ENCODE measurements around the gene PDHX. TPM values are rescaled to one million over a fixed set of nuclear protein-coding genes. Genes with fewer than 3 reads are reported as not detected.
"Not testable (repeated sequence)": the region's sequence is repeated elsewhere in the genome, so short reads cannot be mapped to it uniquely, and the experiment has no call there.

Gene PDHX
- total and polyA plus RNA-seq, 5 donors, result 59.5 to 89.2 (median 70.1) TPM

DNA sequence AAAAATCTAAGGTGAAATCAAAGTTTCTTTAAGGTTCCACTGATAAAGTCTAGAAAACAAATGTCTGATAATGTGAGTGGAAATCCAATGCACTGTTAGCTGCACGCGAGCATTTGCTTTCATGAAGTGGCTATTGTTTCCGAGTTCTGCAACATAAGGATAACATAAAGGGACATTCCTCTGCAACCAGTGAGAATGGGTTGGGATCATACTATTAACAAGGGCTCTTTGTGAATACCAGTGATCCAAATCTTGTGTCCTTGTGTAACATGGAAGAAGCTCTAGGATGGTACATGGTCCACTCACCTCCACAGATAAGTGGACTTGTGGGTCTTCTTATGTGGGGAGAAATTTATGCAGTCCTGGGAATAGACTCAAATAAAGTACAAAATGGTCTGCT, 24.8 kb upstream of the PDHX start:
- intact Hi-C loops (cut with DNase I), result loop anchor here in 3 of 4 donors (5.0 kb wide), 1 partner anchor 304 kb away; no protein-coding TSS in a partner anchor
- WGBS, result 73% methylated on average over 3 of the region's 3 CpGs
- Histone ChIP-seq H3K4me1 (ENCODE audit: control insufficient read depth, insufficient read depth, low read length) (no peaks in the 10 kb centered on the region), H3K9me3 (ENCODE audit: control insufficient read depth, low read length) (no peaks in the 10 kb centered on the region), H3K27me3 (ENCODE audit: control insufficient read depth, insufficient read depth) (no peaks in the 10 kb centered on the region), H3K27ac (ENCODE audit: low read length) (no peak overlapping the region), H3K4me3 (ENCODE audit: low read length) (no peak overlapping the region)
- ATAC-seq (no peak), DNase-seq (no peak)

DNA sequence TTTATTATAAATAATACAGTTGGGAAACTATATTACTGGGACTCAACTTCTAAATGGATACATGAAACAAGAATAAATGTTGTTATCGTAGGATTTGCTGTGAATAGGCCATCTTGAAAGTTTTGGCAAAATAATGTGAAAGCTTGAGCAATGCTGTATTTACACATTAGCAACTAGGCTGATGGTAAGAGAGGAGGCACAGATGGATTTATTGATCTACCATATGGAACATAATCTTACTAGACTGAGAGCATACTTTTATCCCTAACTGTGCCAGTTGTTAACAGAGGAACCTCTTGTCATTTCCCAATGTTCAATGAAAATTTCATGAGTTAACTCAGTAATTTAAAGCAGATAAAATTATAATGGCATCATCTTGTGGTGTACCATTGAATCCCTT, 23.0 kb upstream of the PDHX start:
- Histone ChIP-seq H3K9me3 (ENCODE audit: control insufficient read depth, low read length) (no peaks in the 10 kb centered on the region), H3K27me3 (ENCODE audit: control insufficient read depth, insufficient read depth) (no peaks in the 10 kb centered on the region), H3K4me3 (ENCODE audit: low read length) (no peak overlapping the region), H3K27ac (ENCODE audit: low read length) (no peak overlapping the region), H3K4me1 (ENCODE audit: control insufficient read depth, insufficient read depth, low read length) (no peaks in the 10 kb centered on the region)
- intact Hi-C loops (cut with DNase I), result loop anchor here in 3 of 4 donors (5.0 kb wide), 1 partner anchor 306 kb away; no protein-coding TSS in a partner anchor
- DNase-seq (no peak), ATAC-seq (no peak)
- WGBS, result 96% methylated on average over 1 of the region's 1 CpG

GRCh38 chr11:34896191-34896590, 20.2 kb upstream of the PDHX start:
- DNase-seq; H3K4me3 ChIP-seq (ENCODE audit: low read length); H3K9me3 ChIP-seq (ENCODE audit: control insufficient read depth, low read length); H3K27me3 ChIP-seq (ENCODE audit: control insufficient read depth, insufficient read depth); H3K27ac ChIP-seq (ENCODE audit: low read length); intact Hi-C loops (cut with DNase I); H3K4me1 ChIP-seq (ENCODE audit: control insufficient read depth, insufficient read depth, low read length); ATAC-seq: not testable (repeated sequence)
- WGBS, result 93% methylated on average over 3 of the region's 3 CpGs

- no peak overlapping the region for H3K4me3 ChIP-seq (ENCODE audit: low read length)
- WGBS, result 91% methylated on average over 3 of the region's 3 CpGs
- intact Hi-C loops (cut with DNase I), result no loop called here
- no peaks in the 10 kb centered on the region for H3K27me3 ChIP-seq (ENCODE audit: control insufficient read depth, insufficient read depth)
- no peaks in the 10 kb centered on the region for H3K4me1 ChIP-seq (ENCODE audit: control insufficient read depth, insufficient read depth, low read length)
- H3K9me3 ChIP-seq (ENCODE audit: control insufficient read depth, low read length), result peaks cover 2% of the 10 kb centered on the region
- DNase-seq (no peak), ATAC-seq (no peak)
- H3K27ac ChIP-seq (ENCODE audit: low read length), result no peak overlapping the region
These were observed 19.1 kb upstream of the PDHX start for GRCh38 chr11:34897171-34897870.

- intact Hi-C loops (cut with DNase I), result no loop called here
- WGBS, result 94% methylated on average over 10 of the region's 10 CpGs
- no peaks in the 10 kb centered on the region for H3K27me3 ChIP-seq (ENCODE audit: control insufficient read depth, insufficient read depth)
- H3K27ac ChIP-seq (ENCODE audit: low read length), result no peak overlapping the region
- H3K9me3 ChIP-seq (ENCODE audit: control insufficient read depth, low read length), result peaks cover 2% of the 10 kb centered on the region
- DNase-seq (no peak), ATAC-seq (no peak)
- no peaks in the 10 kb centered on the region for H3K4me1 ChIP-seq (ENCODE audit: control insufficient read depth, insufficient read depth, low read length)
- H3K4me3 ChIP-seq (ENCODE audit: low read length), result no peak overlapping the region
These were observed 17.9 kb upstream of the PDHX start for GRCh38 chr11:34898474-34898873.

GRCh38 chr11:34899633-34900016, 16.8 kb upstream of the PDHX start:
- WGBS, result 96% methylated on average over 5 of the region's 5 CpGs
- Histone ChIP-seq H3K4me1 (ENCODE audit: control insufficient read depth, insufficient read depth, low read length) (no peaks in the 10 kb centered on the region), H3K4me3 (ENCODE audit: low read length) (no peak overlapping the region), H3K27me3 (ENCODE audit: control insufficient read depth, insufficient read depth) (no peaks in the 10 kb centered on the region), H3K9me3 (ENCODE audit: control insufficient read depth, low read length) (peaks cover 2% of the 10 kb centered on the region), H3K27ac (ENCODE audit: low read length) (no peak overlapping the region)
- DNase-seq (no peak), ATAC-seq (no peak)
- intact Hi-C loops (cut with DNase I), result no loop called here

DNA sequence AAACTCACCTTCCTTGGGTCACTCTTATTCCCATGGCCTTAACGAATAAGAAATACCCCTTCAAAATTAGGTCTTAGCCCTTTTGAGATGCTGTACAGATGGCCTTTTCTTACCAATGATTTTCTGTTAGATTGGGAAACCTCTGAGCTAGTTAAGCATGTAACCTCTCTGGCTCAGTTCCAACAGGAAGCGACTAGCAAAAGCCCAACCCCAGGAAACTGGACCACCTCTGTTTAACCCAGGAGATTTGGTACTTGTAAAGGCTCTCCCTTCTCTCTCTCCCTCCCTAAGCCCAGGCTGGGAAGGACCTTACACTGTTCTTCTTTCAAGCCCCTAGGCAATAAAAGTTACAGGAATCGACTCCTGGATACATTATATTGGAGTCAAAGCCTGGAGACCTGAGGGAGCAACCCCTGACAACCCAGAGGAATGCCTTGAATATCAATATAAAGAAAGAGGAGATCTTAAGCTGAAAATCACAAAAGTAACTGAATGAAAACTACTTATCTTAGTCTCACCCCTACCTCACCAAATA, 11.9 kb upstream of the PDHX start:
- intact Hi-C loops (cut with DNase I), result no loop called here
- no peak overlapping the region for H3K4me3 ChIP-seq (ENCODE audit: low read length)
- H3K4me1 ChIP-seq (ENCODE audit: control insufficient read depth, insufficient read depth, low read length), result no peaks in the 10 kb centered on the region
- WGBS, result 88% methylated on average over 3 of the region's 3 CpGs
- peaks cover 2% of the 10 kb centered on the region for H3K9me3 ChIP-seq (ENCODE audit: control insufficient read depth, low read length)
- ATAC-seq (no peak), DNase-seq (no peak)
- H3K27ac ChIP-seq (ENCODE audit: low read length), result no peak overlapping the region
- H3K27me3 ChIP-seq (ENCODE audit: control insufficient read depth, insufficient read depth), result no peaks in the 10 kb centered on the region

- intact Hi-C loops (cut with DNase I), result no loop called here
- H3K4me3 ChIP-seq (ENCODE audit: low read length), result no peak overlapping the region
These were observed 10.8 kb upstream of the PDHX start for GRCh38 chr11:34905666-34906065.

DNA sequence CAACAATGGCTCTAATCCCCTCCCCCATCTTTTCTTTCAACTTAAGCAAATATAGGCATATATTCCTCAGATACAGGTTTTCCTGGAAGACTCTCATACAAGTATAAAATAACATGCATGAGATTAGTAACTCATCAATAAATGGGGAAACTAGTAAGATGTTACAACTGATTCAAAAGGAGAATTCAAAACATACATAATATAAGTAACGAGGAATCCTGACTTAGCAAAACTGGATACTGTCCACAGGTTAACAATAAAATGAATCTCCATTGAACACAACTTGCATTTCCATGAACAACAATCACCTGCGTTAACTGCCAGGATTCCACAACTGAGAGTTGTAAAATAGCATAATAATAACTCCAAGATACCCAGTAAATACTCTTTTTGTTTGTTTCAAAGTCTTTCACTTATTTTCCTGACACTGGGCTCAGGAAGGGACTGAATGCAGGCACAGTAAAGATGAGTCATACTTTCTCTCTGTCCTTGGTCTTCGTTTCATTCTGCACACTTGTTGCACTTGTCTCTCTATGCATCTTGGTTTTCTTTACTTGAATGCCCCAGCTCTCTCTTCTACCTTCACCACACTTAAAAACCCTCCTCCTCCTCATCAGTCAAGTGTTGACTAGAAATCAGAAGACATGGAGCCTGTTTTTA, 8.4 kb upstream of the PDHX start:
- DNase-seq (no peak), ATAC-seq (no peak)
- H3K9me3 ChIP-seq (ENCODE audit: control insufficient read depth, low read length), result no peaks in the 10 kb centered on the region
- no peaks in the 10 kb centered on the region for H3K27me3 ChIP-seq (ENCODE audit: control insufficient read depth, insufficient read depth)
- H3K27ac ChIP-seq (ENCODE audit: low read length), result no peak overlapping the region
- intact Hi-C loops (cut with DNase I), result no loop called here
- H3K4me1 ChIP-seq (ENCODE audit: control insufficient read depth, insufficient read depth, low read length), result no peaks in the 10 kb centered on the region
- no peak overlapping the region for H3K4me3 ChIP-seq (ENCODE audit: low read length)
- 94% methylated on average over 3 of the region's 3 CpGs for WGBS

More at GRCh38 chr11:34905666-34906065, 10.8 kb upstream of the PDHX start:
- no peak for ATAC-seq
- 97% methylated on average over 7 of the region's 7 CpGs for WGBS
- Histone ChIP-seq H3K27ac (ENCODE audit: low read length) (no peak overlapping the region), H3K9me3 (ENCODE audit: control insufficient read depth, low read length) (no peaks in the 10 kb centered on the region), H3K27me3 (ENCODE audit: control insufficient read depth, insufficient read depth) (no peaks in the 10 kb centered on the region), H3K4me1 (ENCODE audit: control insufficient read depth, insufficient read depth, low read length) (no peaks in the 10 kb centered on the region)
- no peak for DNase-seq

DNA sequence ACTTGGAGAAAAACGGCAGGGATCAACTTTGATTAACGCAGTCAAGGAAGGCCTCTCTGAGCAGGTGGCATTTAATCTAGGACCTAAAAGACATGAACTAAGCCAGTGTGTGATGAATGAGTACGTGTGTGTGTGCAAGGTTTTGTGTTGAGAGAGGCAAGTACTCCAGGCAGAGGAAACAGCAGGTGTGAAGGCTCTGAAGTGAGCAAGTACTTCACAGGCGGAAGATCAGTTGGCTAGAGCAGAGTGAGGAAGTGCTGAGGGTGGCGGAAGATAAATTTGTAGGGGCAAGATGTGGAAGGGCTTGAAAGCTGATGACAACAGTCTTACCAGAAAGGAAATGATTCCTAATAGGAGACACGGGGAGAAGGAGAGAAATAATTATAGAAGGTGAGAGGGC, 7.0 kb upstream of the PDHX start:
- Histone ChIP-seq H3K27me3 (ENCODE audit: control insufficient read depth, insufficient read depth) (no peaks in the 10 kb centered on the region), H3K4me1 (ENCODE audit: control insufficient read depth, insufficient read depth, low read length) (no peaks in the 10 kb centered on the region), H3K9me3 (ENCODE audit: control insufficient read depth, low read length) (no peaks in the 10 kb centered on the region), H3K27ac (ENCODE audit: low read length) (no peak overlapping the region), H3K4me3 (ENCODE audit: low read length) (no peak overlapping the region)
- intact Hi-C loops (cut with DNase I), result no loop called here
- ATAC-seq (no peak), DNase-seq (no peak)
- WGBS, result 64% methylated on average over 6 of the region's 6 CpGs

- H3K4me1 ChIP-seq (ENCODE audit: control insufficient read depth, insufficient read depth, low read length), result no peaks in the 10 kb centered on the region
- WGBS, result 78% methylated on average over 4 of the region's 4 CpGs
- ATAC-seq (no peak), DNase-seq (no peak)
- H3K9me3 ChIP-seq (ENCODE audit: control insufficient read depth, low read length), result no peaks in the 10 kb centered on the region
- intact Hi-C loops (cut with DNase I), result loop anchor here in 1 of 4 donors (10.0 kb wide), 1 partner anchor 405 kb away; no protein-coding TSS in a partner anchor
- H3K27ac ChIP-seq (ENCODE audit: low read length), result no peak overlapping the region
- H3K27me3 ChIP-seq (ENCODE audit: control insufficient read depth, insufficient read depth), result no peaks in the 10 kb centered on the region
- no peak overlapping the region for H3K4me3 ChIP-seq (ENCODE audit: low read length)
These were observed 6.5 kb upstream of the PDHX start for GRCh38 chr11:34909955-34910354.
